DOHH2 (cell line): Measurements from ENCODE around the gene EXOC3L1.
A peak's percentile ranks its signal among the peaks of the same experiment; 100 is the strongest.

Experiments used
- H3F3A ChIP-seq: fragments of 200-600 bp; sonication (generic), shearing (Covaris generic); 2 replicates; pipeline ENCODE4 v1.6.0; 2016; ENCODE audit warnings: antibody characterized with exemption, mild to moderate bottlenecking; ENCODE audit not compliant: control insufficient read depth, insufficient read depth
- H3K27ac ChIP-seq: fragments of 200-600 bp; sonication (generic); 2 replicates; pipeline ENCODE4 v1.5.1; 2014; ENCODE audit warnings: low read depth, mild to moderate bottlenecking, low read length, moderate library complexity
- H3K27me3 ChIP-seq: fragments of 200-600 bp; sonication (generic); 2 replicates; pipeline ENCODE4 v1.6.1; 2014; ENCODE audit warnings: mild to moderate bottlenecking, low read length, mixed read lengths; ENCODE audit not compliant: control insufficient read depth
- H3K36me3 ChIP-seq: fragments of 200-600 bp; sonication (generic); 2 replicates; pipeline ENCODE4 v1.6.1; 2014; ENCODE audit warnings: mild to moderate bottlenecking, low read length, moderate library complexity, mixed read lengths; ENCODE audit not compliant: control insufficient read depth
- H3K4me1 ChIP-seq: fragments of 200-600 bp; sonication (generic); 2 replicates; pipeline ENCODE4 v1.6.1; 2014; ENCODE audit warnings: mild to moderate bottlenecking, low read length, mixed read lengths; ENCODE audit not compliant: control insufficient read depth
- H3K4me2 ChIP-seq: fragments of 200-600 bp; sonication (generic); 2 replicates; pipeline ENCODE4 v1.6.0; 2014; ENCODE audit warnings: mild to moderate bottlenecking, low read length, moderate library complexity
- H3K4me3 ChIP-seq: fragments of 200-600 bp; sonication (generic); 2 replicates; pipeline ENCODE4 v1.5.1; 2014; ENCODE audit warnings: mild to moderate bottlenecking, low read length, mixed read lengths
- H3K79me2 ChIP-seq: fragments of 200-600 bp; sonication (generic); 2 replicates; pipeline ENCODE4 v1.6.1; 2014; ENCODE audit warnings: mild to moderate bottlenecking, low read length, mixed read lengths; ENCODE audit not compliant: control insufficient read depth
- H3K9me2 ChIP-seq: fragments of 200-600 bp; sonication (generic); replicated peaks from 2 replicates; pipeline ENCODE4 v1.6.1; 2014; ENCODE audit warnings: mild to moderate bottlenecking, low read length, mixed read lengths; ENCODE audit not compliant: control insufficient read depth
- H3K9me3 ChIP-seq: fragments of 200-600 bp; sonication (generic); 2 replicates; pipeline ENCODE4 v1.6.1; 2014; ENCODE audit warnings: antibody characterized with exemption, low read length, mixed read lengths; ENCODE audit not compliant: control insufficient read depth, insufficient read depth
- H4K20me1 ChIP-seq: fragments of 200-600 bp; sonication (generic); 2 replicates; pipeline ENCODE4 v1.6.0; 2014; ENCODE audit warnings: low read depth, mild to moderate bottlenecking, antibody characterized with exemption, low read length, moderate library complexity; ENCODE audit not compliant: control insufficient read depth, insufficient read depth
- CTCF ChIP-seq: fragments of 200-600 bp; sonication (generic); IDR thresholded peaks from one replicate; pipeline ENCODE4 v1.5.1; 2014; ENCODE audit warnings: antibody characterized with exemption, mild to moderate bottlenecking, low read depth, low read length; ENCODE audit not compliant: poor library complexity, severe bottlenecking
- EZH2phosphoT487 ChIP-seq: fragments of 200-600 bp; sonication (generic); IDR thresholded peaks from 2 replicates; pipeline ENCODE4 v1.6.1; 2017; ENCODE audit warnings: borderline replicate concordance, mild to moderate bottlenecking, antibody characterized with exemption, low read length, moderate library complexity, mixed read lengths

The EXOC3L1 gene

GRCh38 chr16:67198238-67198734, 8.3 kb upstream of the EXOC3L1 start:
- Histone ChIP-seq H3K9me2 (no peaks in the 10 kb centered on the region), H3K79me2 (peaks cover 21% of the 10 kb centered on the region), H3K27me3 (no peaks in the 10 kb centered on the region), H3K27ac (no peak overlapping the region), H3K4me1 (peaks cover 6% of the 10 kb centered on the region), H4K20me1 (peaks cover 3% of the 10 kb centered on the region; the same call in 1 of the 2 replicates), H3K9me3 (no peaks in the 10 kb centered on the region), H3K4me2 (no peak overlapping the region), H3F3A (no peaks in the 10 kb centered on the region), H3K4me3 (no peak overlapping the region), H3K36me3 (peaks cover 90% of the 10 kb centered on the region)
- TF ChIP-seq EZH2phosphoT487 (no peak), CTCF (peak; percentile 80)

GRCh38 chr16:67197704-67198103, 7.8 kb upstream of the EXOC3L1 start:
- Histone ChIP-seq H3K79me2 (peaks cover 27% of the 10 kb centered on the region), H3F3A (no peaks in the 10 kb centered on the region)
- TF ChIP-seq CTCF (no peak), EZH2phosphoT487 (no peak)

GRCh38 chr16:67196881-67197280, 6.9 kb upstream of the EXOC3L1 start:
- Histone ChIP-seq H3F3A (no peaks in the 10 kb centered on the region), H3K27me3 (no peaks in the 10 kb centered on the region), H3K79me2 (peaks cover 35% of the 10 kb centered on the region), H3K4me3 (no peak overlapping the region), H3K9me3 (no peaks in the 10 kb centered on the region), H3K4me2 (no peak overlapping the region), H3K36me3 (peaks cover 88% of the 10 kb centered on the region), H4K20me1 (peaks cover 3% of the 10 kb centered on the region), H3K27ac (no peak overlapping the region), H3K4me1 (peaks cover 9% of the 10 kb centered on the region), H3K9me2 (no peaks in the 10 kb centered on the region)
- no peak for TF ChIP-seq EZH2phosphoT487
- TF ChIP-seq CTCF = no peak

More at GRCh38 chr16:67197704-67198103, 7.8 kb upstream of the EXOC3L1 start:
- Histone ChIP-seq H3K27me3 (no peaks in the 10 kb centered on the region), H3K4me1 (peaks cover 9% of the 10 kb centered on the region), H3K9me2 (no peaks in the 10 kb centered on the region), H3K9me3 (no peaks in the 10 kb centered on the region), H4K20me1 (peaks cover 3% of the 10 kb centered on the region), H3K4me3 (no peak overlapping the region), H3K36me3 (peaks cover 90% of the 10 kb centered on the region), H3K4me2 (no peak overlapping the region), H3K27ac (no peak overlapping the region)
